ENCODE results near the gene SDR42E2.

DNA sequence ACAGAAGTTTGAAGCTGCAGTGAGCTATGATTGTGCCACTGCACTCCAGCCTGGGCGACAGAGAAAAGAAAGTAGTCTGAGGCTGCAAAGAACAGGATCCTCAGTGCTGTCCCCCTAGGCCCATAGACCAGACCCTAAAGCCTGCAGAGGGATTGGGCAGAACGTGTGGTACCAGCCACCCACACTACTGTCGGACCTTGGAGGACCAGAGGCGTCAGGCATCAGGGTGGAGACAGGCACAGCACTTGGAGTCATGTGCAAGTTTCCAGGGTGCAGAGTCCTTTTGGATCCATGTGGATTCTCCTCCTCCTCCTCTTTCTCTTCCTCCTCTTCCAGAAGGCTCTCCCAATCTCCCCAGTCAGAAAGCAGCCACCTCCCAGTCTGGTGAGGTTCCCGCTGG, 2.2 kb downstream of the SDR42E2 start:
- TF ChIP-seq, protein P1, sequence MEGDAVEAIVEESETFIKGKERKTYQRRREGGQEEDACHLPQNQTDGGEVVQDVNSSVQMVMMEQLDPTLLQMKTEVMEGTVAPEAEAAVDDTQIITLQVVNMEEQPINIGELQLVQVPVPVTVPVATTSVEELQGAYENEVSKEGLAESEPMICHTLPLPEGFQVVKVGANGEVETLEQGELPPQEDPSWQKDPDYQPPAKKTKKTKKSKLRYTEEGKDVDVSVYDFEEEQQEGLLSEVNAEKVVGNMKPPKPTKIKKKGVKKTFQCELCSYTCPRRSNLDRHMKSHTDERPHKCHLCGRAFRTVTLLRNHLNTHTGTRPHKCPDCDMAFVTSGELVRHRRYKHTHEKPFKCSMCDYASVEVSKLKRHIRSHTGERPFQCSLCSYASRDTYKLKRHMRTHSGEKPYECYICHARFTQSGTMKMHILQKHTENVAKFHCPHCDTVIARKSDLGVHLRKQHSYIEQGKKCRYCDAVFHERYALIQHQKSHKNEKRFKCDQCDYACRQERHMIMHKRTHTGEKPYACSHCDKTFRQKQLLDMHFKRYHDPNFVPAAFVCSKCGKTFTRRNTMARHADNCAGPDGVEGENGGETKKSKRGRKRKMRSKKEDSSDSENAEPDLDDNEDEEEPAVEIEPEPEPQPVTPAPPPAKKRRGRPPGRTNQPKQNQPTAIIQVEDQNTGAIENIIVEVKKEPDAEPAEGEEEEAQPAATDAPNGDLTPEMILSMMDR (conservative IDR thresholded peaks at IDR 0.05; ENCODE audit: low read length), result no peak
- TF ChIP-seq EZH2phosphoT487 (IDR thresholded peaks at IDR 0.05; ENCODE audit: borderline replicate concordance, low read depth, low read length), result no peak
